Measurements from ENCODE around the gene ARHGAP42. TPM values are rescaled to one million over a fixed set of nuclear protein-coding genes. Genes with fewer than 3 reads are reported as not detected.
"Not testable (repeated sequence)": the region's sequence is repeated elsewhere in the genome, so short reads cannot be mapped to it uniquely, and the experiment has no call there.

Gene ARHGAP42
- total and polyA plus RNA-seq, 2 donors: 6.0 to 24.4 TPM

- 97% methylated on average over 4 of the region's 4 CpGs for WGBS
- H3K4me1 ChIP-seq (ENCODE audit: control insufficient read depth in 2 of 2, insufficient read depth in 2 of 2, low read length in 2 of 2): no peaks in the 10 kb centered on the region
- DNase-seq (ENCODE audit: low read depth in 6 of 9, low spot score in 9 of 9): no peak
- no peak overlapping the region for H3K4me3 ChIP-seq (ENCODE audit: low read length in 2 of 2)
- H3K9me3 ChIP-seq (ENCODE audit: control insufficient read depth in 2 of 2, insufficient read depth in 1 of 2, low read length in 1 of 2): no peaks in the 10 kb centered on the region
- no peaks in the 10 kb centered on the region for H3K27me3 ChIP-seq (ENCODE audit: control insufficient read depth in 2 of 2, insufficient read depth in 1 of 2, low read length in 1 of 2)
- no peak overlapping the region for H3K27ac ChIP-seq (ENCODE audit: low read depth in 1 of 2, low read length in 1 of 2)
- H3K36me3 ChIP-seq (ENCODE audit: control insufficient read depth in 2 of 2, insufficient read depth in 2 of 2, low read length in 1 of 2): no peaks in the 10 kb centered on the region
Measured at GRCh38 chr11:100647861-100648260, 39.2 kb upstream of the ARHGAP42 start.

DNA sequence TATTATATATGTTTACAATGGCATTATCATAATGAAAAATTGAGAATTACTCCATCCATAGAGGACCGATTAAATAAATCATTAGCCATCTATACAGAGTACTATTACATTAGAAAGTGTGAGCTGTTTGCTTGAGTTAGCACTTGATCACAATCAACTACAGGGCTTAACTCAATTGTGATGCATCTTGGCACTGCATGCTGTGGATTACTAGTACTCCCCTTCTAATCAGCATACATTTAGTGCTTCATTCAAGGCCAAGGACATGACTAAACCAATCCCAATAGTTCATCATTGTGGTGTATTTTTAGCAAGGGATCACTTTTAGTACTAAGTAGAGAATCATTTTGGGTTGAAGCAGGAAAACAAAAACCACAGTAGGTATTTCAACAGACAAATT, 23.5 kb upstream of the ARHGAP42 start:
- no peak for DNase-seq (ENCODE audit: low read depth in 6 of 9, low spot score in 9 of 9)
- WGBS: 92% methylated on average over 1 of the region's 1 CpG

GRCh38 chr11:100663996-100664395, 23.1 kb upstream of the ARHGAP42 start:
- Histone ChIP-seq H3K27ac (ENCODE audit: low read depth in 1 of 2, low read length in 1 of 2) (no peak overlapping the region), H3K9me3 (ENCODE audit: control insufficient read depth in 2 of 2, insufficient read depth in 1 of 2, low read length in 1 of 2) (no peaks in the 10 kb centered on the region), H3K27me3 (ENCODE audit: control insufficient read depth in 2 of 2, insufficient read depth in 1 of 2, low read length in 1 of 2) (no peaks in the 10 kb centered on the region), H3K36me3 (ENCODE audit: control insufficient read depth in 2 of 2, insufficient read depth in 2 of 2, low read length in 1 of 2) (no peaks in the 10 kb centered on the region), H3K4me3 (ENCODE audit: low read length in 2 of 2) (no peak overlapping the region), H3K4me1 (ENCODE audit: control insufficient read depth in 2 of 2, insufficient read depth in 2 of 2, low read length in 2 of 2) (no peaks in the 10 kb centered on the region)
- 89% methylated on average over 4 of the region's 4 CpGs for WGBS
- no peak for DNase-seq (ENCODE audit: low read depth in 6 of 9, low spot score in 9 of 9)

More for the DNA sequence above, 23.5 kb upstream of the ARHGAP42 start:
- H3K27ac ChIP-seq (ENCODE audit: low read depth in 1 of 2, low read length in 1 of 2): no peak overlapping the region
- no peaks in the 10 kb centered on the region for H3K36me3 ChIP-seq (ENCODE audit: control insufficient read depth in 2 of 2, insufficient read depth in 2 of 2, low read length in 1 of 2)
- no peaks in the 10 kb centered on the region for H3K27me3 ChIP-seq (ENCODE audit: control insufficient read depth in 2 of 2, insufficient read depth in 1 of 2, low read length in 1 of 2)
- no peaks in the 10 kb centered on the region for H3K4me1 ChIP-seq (ENCODE audit: control insufficient read depth in 2 of 2, insufficient read depth in 2 of 2, low read length in 2 of 2)
- H3K9me3 ChIP-seq (ENCODE audit: control insufficient read depth in 2 of 2, insufficient read depth in 1 of 2, low read length in 1 of 2): no peaks in the 10 kb centered on the region
- no peak overlapping the region for H3K4me3 ChIP-seq (ENCODE audit: low read length in 2 of 2)

DNA sequence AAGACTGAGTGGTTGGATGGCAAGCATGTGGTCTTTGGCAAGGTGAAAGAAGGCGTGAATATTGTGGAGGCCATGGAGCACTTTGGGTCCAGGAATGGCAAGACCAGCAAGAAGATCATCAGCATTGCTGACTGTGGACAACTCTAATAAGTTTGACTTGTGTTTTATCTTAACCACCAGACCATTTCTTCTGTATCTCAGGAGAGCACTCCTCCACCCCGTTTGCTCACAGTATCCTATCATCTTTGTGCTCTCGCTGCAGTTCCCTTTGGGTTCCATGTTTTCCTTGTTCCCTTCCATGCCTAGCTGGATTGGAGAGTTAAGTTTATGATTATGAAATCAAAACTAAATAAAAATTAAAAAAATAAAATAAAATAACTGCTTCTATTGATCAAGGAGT, 20.3 kb upstream of the ARHGAP42 start:
- not testable (repeated sequence) for H3K27me3 ChIP-seq (ENCODE audit: control insufficient read depth in 2 of 2, insufficient read depth in 1 of 2, low read length in 1 of 2); H3K9me3 ChIP-seq (ENCODE audit: control insufficient read depth in 2 of 2, insufficient read depth in 1 of 2, low read length in 1 of 2); H3K4me3 ChIP-seq (ENCODE audit: low read length in 2 of 2); DNase-seq (ENCODE audit: low read depth in 6 of 9, low spot score in 9 of 9); H3K36me3 ChIP-seq (ENCODE audit: control insufficient read depth in 2 of 2, insufficient read depth in 2 of 2, low read length in 1 of 2); H3K4me1 ChIP-seq (ENCODE audit: control insufficient read depth in 2 of 2, insufficient read depth in 2 of 2, low read length in 2 of 2); H3K27ac ChIP-seq (ENCODE audit: low read depth in 1 of 2, low read length in 1 of 2)
- 98% methylated on average over 3 of the region's 3 CpGs for WGBS

GRCh38 chr11:100667449-100667848, 19.6 kb upstream of the ARHGAP42 start:
- Histone ChIP-seq H3K36me3 (ENCODE audit: control insufficient read depth in 2 of 2, insufficient read depth in 2 of 2, low read length in 1 of 2) (no peaks in the 10 kb centered on the region), H3K4me1 (ENCODE audit: control insufficient read depth in 2 of 2, insufficient read depth in 2 of 2, low read length in 2 of 2) (no peaks in the 10 kb centered on the region), H3K27ac (ENCODE audit: low read depth in 1 of 2, low read length in 1 of 2) (no peak overlapping the region), H3K9me3 (ENCODE audit: control insufficient read depth in 2 of 2, insufficient read depth in 1 of 2, low read length in 1 of 2) (no peaks in the 10 kb centered on the region), H3K27me3 (ENCODE audit: control insufficient read depth in 2 of 2, insufficient read depth in 1 of 2, low read length in 1 of 2) (no peaks in the 10 kb centered on the region), H3K4me3 (ENCODE audit: low read length in 2 of 2) (no peak overlapping the region)
- 81% methylated on average over 6 of the region's 6 CpGs for WGBS
- DNase-seq (ENCODE audit: low read depth in 6 of 9, low spot score in 9 of 9): no peak

- H3K27me3 ChIP-seq (ENCODE audit: control insufficient read depth in 2 of 2, insufficient read depth in 1 of 2, low read length in 1 of 2): no peaks in the 10 kb centered on the region
- H3K36me3 ChIP-seq (ENCODE audit: control insufficient read depth in 2 of 2, insufficient read depth in 2 of 2, low read length in 1 of 2): no peaks in the 10 kb centered on the region
- no peaks in the 10 kb centered on the region for H3K4me1 ChIP-seq (ENCODE audit: control insufficient read depth in 2 of 2, insufficient read depth in 2 of 2, low read length in 2 of 2)
- H3K9me3 ChIP-seq (ENCODE audit: control insufficient read depth in 2 of 2, insufficient read depth in 1 of 2, low read length in 1 of 2): no peaks in the 10 kb centered on the region
- H3K27ac ChIP-seq (ENCODE audit: low read depth in 1 of 2, low read length in 1 of 2): no peak overlapping the region
- no peak overlapping the region for H3K4me3 ChIP-seq (ENCODE audit: low read length in 2 of 2)
- DNase-seq (ENCODE audit: low read depth in 6 of 9, low spot score in 9 of 9): no peak
- 97% methylated on average over 2 of the region's 2 CpGs for WGBS
Measured at GRCh38 chr11:100670140-100670539, 16.9 kb upstream of the ARHGAP42 start.

DNA sequence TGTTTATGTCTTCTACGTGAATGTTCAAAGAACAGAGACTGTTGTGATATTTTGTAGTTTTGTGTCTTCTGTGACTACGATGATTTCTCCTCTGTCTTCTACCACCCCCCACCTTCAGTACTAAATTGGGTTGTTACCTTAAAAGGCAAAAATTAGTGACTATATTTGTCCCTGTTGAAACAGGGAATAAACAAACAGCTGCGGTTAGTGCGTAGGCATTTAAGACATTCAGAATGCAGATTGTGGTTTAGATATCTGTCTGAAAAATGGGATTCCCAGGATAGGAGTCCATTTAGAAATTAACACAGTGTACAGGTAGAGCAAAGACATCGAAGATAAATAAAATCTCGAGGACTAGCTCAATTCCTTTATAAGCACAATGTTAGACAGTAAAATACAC, 15.6 kb upstream of the ARHGAP42 start:
- H3K27me3 ChIP-seq (ENCODE audit: control insufficient read depth in 2 of 2, insufficient read depth in 1 of 2, low read length in 1 of 2): no peaks in the 10 kb centered on the region
- 94% methylated on average over 6 of the region's 6 CpGs for WGBS
- no peaks in the 10 kb centered on the region for H3K36me3 ChIP-seq (ENCODE audit: control insufficient read depth in 2 of 2, insufficient read depth in 2 of 2, low read length in 1 of 2)
- H3K9me3 ChIP-seq (ENCODE audit: control insufficient read depth in 2 of 2, insufficient read depth in 1 of 2, low read length in 1 of 2): no peaks in the 10 kb centered on the region
- DNase-seq (ENCODE audit: low read depth in 6 of 9, low spot score in 9 of 9): no peak
- H3K4me1 ChIP-seq (ENCODE audit: control insufficient read depth in 2 of 2, insufficient read depth in 2 of 2, low read length in 2 of 2): no peaks in the 10 kb centered on the region
- no peak overlapping the region for H3K27ac ChIP-seq (ENCODE audit: low read depth in 1 of 2, low read length in 1 of 2)
- no peak overlapping the region for H3K4me3 ChIP-seq (ENCODE audit: low read length in 2 of 2)

- Histone ChIP-seq H3K27ac (ENCODE audit: low read depth in 1 of 2, low read length in 1 of 2) (no peak overlapping the region), H3K36me3 (ENCODE audit: control insufficient read depth in 2 of 2, insufficient read depth in 2 of 2, low read length in 1 of 2) (no peaks in the 10 kb centered on the region), H3K4me3 (ENCODE audit: low read length in 2 of 2) (no peak overlapping the region), H3K4me1 (ENCODE audit: control insufficient read depth in 2 of 2, insufficient read depth in 2 of 2, low read length in 2 of 2) (no peaks in the 10 kb centered on the region), H3K27me3 (ENCODE audit: control insufficient read depth in 2 of 2, insufficient read depth in 1 of 2, low read length in 1 of 2) (no peaks in the 10 kb centered on the region), H3K9me3 (ENCODE audit: control insufficient read depth in 2 of 2, insufficient read depth in 1 of 2, low read length in 1 of 2) (no peaks in the 10 kb centered on the region)
- WGBS: 95% methylated on average over 3 of the region's 3 CpGs
- no peak for DNase-seq (ENCODE audit: low read depth in 6 of 9, low spot score in 9 of 9)
Measured at GRCh38 chr11:100672498-100673033, 14.5 kb upstream of the ARHGAP42 start.

DNA sequence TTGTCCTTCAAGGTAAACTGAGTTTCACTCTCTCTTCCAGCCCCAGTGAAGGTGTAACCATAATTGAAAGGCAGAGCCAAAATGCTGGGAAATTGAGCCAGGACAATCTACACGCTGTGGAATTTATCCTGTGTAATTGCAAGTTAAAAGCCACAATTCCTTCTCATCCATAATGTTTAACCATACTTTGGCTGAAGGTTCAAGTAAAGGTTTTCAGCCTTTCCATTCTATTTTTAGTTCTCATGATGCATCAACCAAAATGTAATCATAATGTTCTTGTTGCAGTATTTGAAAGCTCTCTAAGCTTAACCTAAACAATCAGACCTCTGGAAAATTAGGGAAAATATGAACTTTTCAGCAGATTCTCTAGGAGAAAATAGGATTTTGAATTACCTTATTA, 14.0 kb upstream of the ARHGAP42 start:
- no peak for DNase-seq (ENCODE audit: low read depth in 6 of 9, low spot score in 9 of 9)
- H3K4me3 ChIP-seq (ENCODE audit: low read length in 2 of 2): no peak overlapping the region
- H3K27me3 ChIP-seq (ENCODE audit: control insufficient read depth in 2 of 2, insufficient read depth in 1 of 2, low read length in 1 of 2): no peaks in the 10 kb centered on the region
- no peaks in the 10 kb centered on the region for H3K9me3 ChIP-seq (ENCODE audit: control insufficient read depth in 2 of 2, insufficient read depth in 1 of 2, low read length in 1 of 2)
- H3K4me1 ChIP-seq (ENCODE audit: control insufficient read depth in 2 of 2, insufficient read depth in 2 of 2, low read length in 2 of 2): no peaks in the 10 kb centered on the region
- 90% methylated on average over 1 of the region's 1 CpG for WGBS
- H3K27ac ChIP-seq (ENCODE audit: low read depth in 1 of 2, low read length in 1 of 2): no peak overlapping the region
- H3K36me3 ChIP-seq (ENCODE audit: control insufficient read depth in 2 of 2, insufficient read depth in 2 of 2, low read length in 1 of 2): no peaks in the 10 kb centered on the region

DNA sequence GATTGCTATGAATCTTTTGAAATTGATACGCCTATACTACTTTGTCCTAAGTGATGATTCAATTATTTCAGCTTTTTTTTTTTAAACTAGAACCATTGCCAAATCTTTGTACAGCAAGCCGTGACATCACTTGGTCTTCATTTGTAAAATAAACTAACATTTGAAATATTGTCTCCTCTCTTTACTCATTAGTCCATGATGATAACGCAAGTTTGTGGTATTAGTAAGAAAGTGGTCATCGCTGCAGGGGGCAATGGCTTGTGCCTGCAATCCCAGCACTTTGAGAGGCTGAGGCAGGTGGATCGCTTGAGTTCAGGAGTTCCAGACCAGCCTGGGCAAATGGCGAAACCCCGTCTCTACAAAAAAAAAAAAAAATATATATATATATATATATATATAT, 12.9 kb upstream of the ARHGAP42 start:
- DNase-seq (ENCODE audit: low read depth in 6 of 9, low spot score in 9 of 9): no peak
- Histone ChIP-seq H3K9me3 (ENCODE audit: control insufficient read depth in 2 of 2, insufficient read depth in 1 of 2, low read length in 1 of 2) (no peaks in the 10 kb centered on the region), H3K27ac (ENCODE audit: low read depth in 1 of 2, low read length in 1 of 2) (no peak overlapping the region), H3K36me3 (ENCODE audit: control insufficient read depth in 2 of 2, insufficient read depth in 2 of 2, low read length in 1 of 2) (no peaks in the 10 kb centered on the region), H3K4me3 (ENCODE audit: low read length in 2 of 2) (no peak overlapping the region), H3K4me1 (ENCODE audit: control insufficient read depth in 2 of 2, insufficient read depth in 2 of 2, low read length in 2 of 2) (no peaks in the 10 kb centered on the region), H3K27me3 (ENCODE audit: control insufficient read depth in 2 of 2, insufficient read depth in 1 of 2, low read length in 1 of 2) (no peaks in the 10 kb centered on the region)
- 98% methylated on average over 7 of the region's 7 CpGs for WGBS
